GM21381 (cell line): ENCODE data around the gene PCDHA7.
"Not testable (repeated sequence)": the region's sequence is repeated elsewhere in the genome, so short reads cannot be mapped to it uniquely, and the experiment has no call there.

Source experiments
- ATAC-seq: cut with Tn5 transposase; IDR thresholded peaks from one replicate; pipeline ENCODE4 v1.9.1; 2021; ENCODE audit warnings: mild to moderate bottlenecking, moderate library complexity; ENCODE audit not compliant: unreplicated experiment

The PCDHA7 gene

DNA sequence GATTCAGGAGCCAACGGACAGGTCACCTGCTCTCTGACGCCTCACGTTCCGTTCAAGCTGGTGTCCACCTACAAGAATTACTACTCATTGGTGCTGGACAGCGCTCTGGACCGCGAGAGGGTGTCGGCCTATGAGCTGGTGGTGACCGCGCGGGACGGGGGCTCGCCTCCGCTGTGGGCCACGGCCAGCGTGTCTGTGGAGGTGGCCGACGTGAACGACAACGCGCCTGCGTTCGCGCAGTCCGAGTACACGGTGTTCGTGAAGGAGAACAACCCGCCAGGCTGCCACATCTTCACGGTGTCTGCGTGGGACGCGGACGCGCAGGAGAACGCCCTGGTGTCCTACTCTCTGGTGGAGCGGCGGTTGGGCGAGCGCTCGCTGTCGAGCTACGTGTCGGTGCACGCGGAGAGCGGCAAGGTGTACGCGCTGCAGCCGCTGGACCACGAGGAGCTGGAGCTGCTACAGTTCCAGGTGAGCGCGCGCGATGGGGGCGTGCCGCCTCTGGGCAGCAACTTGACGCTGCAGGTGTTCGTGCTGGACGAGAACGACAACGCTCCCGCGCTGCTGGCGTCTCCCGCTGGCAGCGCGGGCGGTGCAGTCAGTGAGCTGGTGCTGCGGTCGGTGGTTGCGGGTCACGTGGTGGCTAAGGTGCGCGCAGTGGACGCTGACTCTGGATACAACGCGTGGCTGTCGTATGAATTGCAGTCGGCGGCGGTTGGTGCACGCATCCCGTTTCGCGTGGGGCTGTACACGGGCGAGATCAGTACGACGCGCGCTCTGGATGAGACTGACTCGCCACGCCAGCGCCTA is 23.3 kb downstream of the PCDHA7 start:
- ATAC-seq, result no peak

DNA sequence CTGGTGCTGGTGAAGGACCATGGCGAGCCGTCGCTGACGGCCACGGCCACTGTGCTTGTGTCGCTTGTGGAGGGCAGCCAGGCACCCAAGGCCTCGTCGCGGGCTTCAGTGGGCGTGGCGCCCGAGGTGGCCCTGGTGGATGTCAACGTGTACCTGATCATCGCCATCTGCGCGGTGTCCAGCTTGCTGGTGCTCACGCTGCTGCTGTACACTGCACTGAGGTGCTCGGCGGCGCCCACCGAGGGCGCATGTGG is 23.8 kb downstream of the PCDHA7 start:
- no peak for ATAC-seq

DNA sequence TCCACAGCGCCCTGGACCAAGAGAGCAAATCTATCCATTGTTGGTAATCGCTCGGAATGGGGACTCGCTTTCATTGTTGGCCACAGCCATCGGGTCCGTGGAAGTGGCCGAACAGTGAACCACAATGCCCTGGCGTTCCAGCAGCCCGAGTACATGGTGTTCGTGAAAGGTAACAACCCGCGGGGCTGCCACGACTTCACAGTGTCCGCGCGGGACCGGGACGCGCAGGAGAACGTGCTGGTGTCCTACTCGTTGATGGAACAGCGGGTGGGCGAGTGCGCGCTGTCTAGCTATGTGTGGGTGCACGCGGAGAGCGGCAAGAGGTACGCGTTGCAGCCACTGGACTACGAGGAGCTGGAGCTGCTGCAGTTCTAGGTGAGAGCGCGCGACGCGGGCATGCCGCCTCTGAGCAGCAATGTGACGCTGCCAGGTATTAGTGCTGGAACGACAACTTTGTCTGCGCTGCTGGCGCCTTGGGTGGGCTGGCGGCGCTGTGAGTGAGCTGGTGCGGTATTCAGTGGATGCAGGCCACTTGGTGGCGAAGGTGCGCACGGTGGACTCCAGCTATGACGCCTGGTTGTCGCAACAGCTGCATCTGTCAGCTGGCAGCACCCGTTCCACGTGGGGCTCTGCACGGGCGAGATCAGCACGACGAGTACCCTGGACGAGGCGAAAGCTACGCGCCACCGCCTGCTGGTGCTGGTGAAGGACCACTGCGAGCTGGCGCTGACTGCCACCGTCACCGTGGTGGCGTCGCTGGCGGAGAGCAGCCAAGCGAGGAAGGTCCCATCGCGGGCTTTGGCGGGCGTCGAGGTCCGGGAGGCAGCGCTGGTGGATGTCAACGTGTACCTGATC is 28.6 kb downstream of the PCDHA7 start:
- no peak for ATAC-seq

DNA sequence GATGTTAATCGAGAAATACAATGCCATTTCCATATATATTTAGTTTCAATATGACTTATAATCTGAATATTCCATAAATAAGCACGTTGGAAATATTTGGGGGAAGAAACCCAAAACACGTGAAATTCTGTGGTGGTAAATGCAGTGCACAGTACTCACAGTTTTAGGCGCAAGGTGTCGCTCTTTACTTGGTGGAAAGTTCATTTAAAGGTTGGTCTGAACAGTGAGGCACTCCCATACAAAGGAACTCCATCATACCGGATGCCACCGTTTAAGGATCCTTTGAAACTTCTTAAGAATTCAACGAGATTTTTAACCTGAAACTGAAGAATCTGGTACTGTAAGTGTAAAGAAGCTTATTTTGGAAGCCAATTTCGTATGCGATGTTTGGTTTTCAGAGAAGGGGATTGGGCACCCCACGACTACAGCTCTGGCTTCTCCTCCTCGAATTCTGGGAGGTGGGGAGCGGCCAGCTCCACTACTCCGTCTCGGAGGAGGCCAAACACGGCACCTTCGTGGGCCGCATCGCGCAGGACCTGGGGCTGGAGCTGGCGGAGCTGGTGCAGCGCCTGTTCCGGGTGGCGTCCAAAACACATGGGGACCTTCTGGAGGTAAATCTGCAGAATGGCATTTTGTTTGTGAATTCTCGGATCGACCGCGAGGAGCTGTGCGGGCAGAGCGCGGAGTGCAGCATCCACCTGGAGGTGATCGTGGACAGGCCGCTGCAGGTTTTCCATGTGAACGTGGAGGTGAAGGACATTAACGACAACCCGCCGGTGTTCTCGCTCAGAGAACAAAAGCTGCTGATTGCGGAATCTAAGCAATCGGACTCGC is 34.9 kb downstream of the PCDHA7 start, which contains the start of gene PCDHA11:
Gene PCDHA11 (plus strand): TSS at position 237 of the 834 bp plus-strand sequence. CDS start 147 bp downstream, at position 384.
- ATAC-seq, result no peak

DNA sequence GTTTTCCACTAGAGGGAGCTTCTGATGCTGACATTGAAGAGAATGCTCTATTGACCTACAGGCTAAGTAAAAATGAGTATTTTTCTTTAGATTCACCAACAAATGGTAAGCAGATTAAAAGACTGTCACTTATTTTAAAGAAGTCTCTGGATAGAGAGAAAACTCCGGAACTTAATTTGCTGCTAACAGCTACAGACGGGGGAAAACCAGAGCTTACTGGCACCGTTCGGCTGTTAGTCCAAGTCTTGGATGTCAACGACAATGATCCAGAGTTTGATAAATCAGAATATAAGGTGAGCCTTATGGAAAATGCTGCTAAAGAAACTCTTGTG is 35.5 kb downstream of the PCDHA7 start:
- no peak for ATAC-seq

DNA sequence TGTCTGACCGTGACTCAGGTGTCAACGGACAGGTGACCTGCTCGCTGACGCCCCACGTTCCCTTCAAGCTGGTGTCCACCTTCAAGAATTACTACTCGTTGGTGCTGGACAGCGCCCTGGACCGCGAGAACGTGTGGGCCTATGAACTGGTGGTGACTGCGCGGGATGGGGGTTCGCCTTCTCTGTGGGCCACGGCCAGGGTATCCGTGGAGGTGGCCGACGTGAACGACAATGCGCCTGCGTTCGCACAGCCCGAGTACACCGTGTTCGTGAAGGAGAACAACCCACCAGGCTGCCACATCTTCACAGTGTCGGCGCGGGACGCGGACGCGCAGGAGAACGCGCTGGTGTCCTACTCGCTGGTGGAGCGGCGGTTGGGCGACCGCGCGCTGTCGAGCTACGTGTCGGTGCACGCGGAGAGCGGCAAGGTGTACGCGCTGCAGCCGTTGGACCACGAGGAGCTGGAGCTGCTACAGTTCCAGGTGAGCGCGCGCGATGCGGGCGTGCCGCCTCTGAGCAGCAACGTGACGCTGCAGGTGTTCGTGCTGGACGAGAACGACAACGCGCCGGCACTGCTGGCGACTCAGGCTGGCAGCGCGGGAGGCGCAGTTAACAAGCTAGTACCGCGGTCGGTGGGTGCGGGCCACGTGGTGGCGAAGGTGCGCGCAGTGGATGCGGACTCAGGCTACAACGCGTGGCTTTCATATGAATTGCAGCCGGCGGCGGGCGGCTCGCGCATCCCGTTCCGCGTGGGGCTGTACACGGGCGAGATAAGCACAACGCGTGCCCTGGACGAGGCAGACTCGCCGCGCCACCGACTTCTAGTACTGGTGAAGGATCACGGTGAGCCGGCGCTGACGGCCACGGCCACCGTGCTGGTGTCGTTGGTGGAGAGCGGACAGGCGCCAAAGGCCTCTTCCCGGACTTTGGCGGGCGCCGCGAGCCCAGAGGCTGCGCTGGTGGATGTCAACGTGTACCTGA is 36.4 kb downstream of the PCDHA7 start:
- ATAC-seq, result no peak

DNA sequence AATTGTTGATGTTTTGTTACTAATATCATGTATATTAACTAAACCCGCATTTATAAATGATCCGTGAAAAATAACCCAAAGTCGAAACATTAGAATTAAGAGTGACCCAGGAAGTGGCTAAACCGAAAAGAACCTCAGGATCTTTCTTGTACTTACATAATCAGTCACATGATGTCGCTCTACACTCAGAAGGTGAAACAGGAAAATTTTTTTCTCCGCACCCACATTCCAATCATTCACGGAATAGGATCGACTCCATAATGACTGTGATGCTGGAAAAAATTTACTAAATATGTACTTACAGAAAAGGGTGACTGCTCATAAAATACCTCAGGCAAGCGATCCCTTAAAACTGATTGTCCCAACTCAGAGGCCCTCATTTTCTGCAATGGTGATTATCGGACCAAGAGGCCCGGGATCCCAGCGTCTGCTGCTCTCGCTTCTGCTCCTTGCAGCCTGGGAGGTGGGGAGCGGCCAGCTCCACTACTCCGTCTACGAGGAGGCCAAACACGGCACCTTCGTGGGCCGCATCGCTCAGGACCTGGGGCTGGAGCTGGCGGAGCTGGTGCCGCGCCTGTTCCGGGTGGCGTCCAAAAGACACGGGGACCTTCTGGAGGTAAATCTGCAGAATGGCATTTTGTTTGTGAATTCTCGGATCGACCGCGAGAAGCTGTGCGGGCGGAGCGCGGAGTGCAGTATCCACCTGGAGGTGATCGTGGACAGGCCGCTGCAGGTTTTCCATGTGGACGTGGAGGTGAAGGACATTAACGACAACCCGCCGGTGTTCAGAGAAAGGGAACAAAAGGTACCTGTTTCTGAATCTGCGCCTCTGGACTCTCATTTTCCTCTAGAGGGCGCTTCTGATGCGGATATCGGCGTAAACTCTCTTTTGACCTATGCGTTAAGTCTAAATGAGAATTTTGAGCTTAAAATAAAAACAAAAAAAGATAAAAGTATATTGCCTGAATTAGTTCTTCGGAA is 41.3 kb downstream of the PCDHA7 start, which contains the start of gene PCDHA12:
Gene PCDHA12 (plus strand): TSS at position 224 of the 981 bp plus-strand sequence. CDS start 165 bp downstream, at position 389.
- no peak for ATAC-seq

DNA sequence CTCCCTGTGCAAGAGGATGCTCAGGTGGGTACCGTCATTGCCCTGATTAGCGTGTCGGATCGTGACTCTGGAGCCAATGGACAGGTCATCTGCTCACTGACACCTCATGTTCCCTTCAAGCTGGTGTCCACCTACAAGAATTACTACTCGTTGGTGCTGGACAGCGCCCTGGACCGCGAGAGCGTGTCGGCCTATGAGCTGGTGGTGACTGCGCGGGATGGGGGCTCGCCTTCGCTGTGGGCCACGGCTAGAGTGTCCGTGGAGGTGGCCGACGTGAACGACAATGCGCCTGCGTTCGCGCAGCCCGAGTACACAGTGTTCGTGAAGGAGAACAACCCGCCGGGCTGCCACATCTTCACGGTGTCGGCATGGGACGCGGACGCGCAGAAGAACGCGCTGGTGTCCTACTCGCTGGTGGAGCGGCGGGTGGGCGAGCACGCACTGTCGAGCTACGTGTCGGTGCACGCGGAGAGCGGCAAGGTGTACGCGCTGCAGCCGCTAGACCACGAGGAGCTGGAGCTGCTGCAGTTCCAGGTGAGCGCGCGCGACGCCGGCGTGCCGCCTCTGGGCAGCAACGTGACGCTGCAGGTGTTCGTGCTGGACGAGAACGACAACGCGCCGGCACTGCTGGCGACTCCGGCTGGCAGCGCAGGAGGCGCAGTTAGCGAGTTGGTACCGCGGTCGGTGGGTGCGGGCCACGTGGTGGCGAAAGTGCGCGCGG is 42.6 kb downstream of the PCDHA7 start:
- not testable (repeated sequence) for ATAC-seq

DNA sequence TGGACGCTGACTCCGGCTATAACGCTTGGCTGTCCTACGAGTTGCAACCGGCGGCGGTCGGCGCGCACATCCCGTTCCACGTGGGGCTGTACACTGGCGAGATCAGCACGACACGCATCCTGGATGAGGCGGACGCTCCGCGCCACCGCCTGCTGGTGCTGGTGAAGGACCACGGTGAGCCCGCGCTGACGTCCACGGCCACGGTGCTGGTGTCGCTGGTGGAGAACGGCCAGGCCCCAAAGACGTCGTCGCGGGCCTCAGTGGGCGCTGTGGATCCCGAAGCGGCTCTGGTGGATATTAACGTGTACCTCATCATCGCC is 43.2 kb downstream of the PCDHA7 start:
- no peak for ATAC-seq

DNA sequence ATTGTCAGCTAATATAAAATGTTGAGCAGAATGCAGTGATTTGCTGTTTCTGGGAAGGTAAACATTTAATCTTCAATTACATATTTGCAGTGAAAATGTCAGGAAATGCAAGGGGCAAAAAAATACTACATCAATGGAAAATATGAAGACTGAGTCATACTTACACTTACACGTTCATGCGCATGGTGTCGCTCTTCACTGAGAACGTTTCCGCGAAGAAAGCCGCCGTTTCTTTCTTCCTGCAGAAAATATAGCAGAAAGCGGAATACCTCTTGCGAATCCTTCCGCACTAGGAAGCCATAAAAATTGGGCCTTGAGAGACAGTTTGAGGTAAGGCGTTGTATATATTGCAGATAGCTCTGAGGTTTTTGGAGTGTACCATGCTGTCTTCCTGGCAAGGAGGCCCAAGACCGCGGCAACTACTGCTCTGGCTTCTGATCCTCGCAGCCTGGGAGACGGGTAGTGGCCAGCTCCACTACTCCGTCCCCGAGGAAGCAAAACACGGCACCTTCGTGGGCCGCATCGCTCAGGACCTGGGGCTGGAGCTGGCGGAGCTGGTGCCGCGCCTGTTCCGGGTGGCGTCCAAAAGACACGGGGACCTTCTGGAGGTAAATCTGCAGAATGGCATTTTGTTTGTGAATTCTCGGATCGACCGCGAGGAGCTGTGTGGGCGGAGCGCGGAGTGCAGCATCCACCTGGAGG is 48.0 kb downstream of the PCDHA7 start, which contains the start of gene PCDHA13:
Gene PCDHA13 (plus strand): TSS at position 236 of the 702 bp plus-strand sequence. CDS start 145 bp downstream, at position 381.
- ATAC-seq, result no peak

DNA sequence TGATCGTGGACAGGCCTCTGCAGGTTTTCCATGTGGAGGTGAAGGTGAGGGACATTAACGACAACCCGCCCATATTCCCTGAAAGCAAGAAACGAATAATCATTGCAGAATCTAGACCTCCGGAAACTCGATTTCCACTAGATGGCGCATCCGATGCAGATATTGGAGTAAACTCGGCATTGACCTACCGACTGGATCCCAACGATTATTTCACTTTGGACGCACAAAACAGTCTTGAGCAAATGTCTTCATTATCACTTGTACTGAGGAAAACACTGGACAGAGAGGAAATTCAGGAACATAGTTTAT is 48.5 kb downstream of the PCDHA7 start:
- ATAC-seq, result no peak

DNA sequence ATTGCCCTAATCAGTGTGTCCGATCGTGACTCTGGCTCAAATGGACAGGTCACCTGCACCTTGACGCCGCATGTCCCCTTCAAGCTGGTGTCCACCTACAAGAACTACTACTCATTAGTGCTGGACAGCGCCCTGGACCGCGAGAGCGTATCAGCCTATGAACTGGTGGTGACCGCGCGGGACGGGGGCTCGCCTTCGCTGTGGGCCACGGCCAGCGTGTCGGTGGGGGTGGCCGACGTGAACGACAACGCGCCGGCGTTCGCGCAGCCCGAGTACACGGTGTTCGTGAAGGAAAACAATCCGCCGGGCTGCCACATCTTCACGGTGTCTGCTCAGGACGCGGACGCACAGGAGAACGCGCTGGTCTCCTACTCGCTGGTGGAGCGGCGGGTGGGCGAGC is 49.3 kb downstream of the PCDHA7 start:
- no peak for ATAC-seq

DNA sequence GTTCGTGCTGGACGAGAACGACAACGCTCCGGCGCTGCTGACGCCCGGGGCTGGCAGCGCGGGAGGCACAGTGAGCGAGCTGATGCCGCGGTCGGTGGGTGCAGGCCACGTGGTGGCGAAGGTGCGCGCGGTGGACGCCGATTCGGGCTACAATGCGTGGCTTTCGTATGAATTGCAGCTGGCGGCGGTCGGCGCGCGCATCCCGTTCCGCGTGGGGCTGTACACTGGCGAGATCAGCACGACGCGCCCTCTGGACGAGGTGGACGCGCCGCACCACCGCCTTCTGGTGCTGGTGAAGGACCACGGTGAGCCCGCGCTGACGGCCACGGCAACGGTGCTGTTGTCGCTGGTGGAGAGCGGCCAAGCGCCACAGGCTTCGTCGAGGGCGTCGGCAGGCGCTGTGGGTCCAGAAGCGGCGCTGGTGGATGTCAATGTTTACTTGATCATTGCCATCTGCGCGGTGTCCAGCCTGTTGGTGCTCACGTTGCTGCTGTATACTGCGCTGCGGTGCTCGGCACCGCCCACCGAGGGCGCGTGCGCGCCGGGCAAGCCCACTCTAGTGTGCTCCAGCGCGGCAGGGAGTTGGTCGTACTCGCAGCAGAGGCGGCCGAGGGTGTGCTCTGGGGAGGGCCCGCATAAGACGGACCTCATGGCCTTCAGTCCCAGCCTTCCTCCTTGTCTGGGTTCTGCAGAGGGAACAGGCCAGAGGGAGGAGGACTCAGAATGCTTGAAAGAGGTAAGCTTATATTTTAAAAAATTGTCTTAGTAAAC is 50.0 kb downstream of the PCDHA7 start:
- no peak for ATAC-seq
